Esophagus (tissue), 2 donors: ENCODE measurements around the gene EFTUD2. TPM values are rescaled to one million over a fixed set of nuclear protein-coding genes. Genes with fewer than 3 reads are reported as not detected.
"Not testable (repeated sequence)": the region's sequence is repeated elsewhere in the genome, so short reads cannot be mapped to it uniquely, and the experiment has no call there.

Source experiments
- H3K27ac ChIP-seq, 2 donors: one replicate each; pipeline ENCODE4 v1.5.1; 2013; ENCODE audit warnings: low read depth in 2 of 2, mild to moderate bottlenecking in 2 of 2, inconsistent platforms in 1 of 2, low read length in 1 of 2, moderate library complexity in 1 of 2
- H3K27me3 ChIP-seq, 2 donors: one replicate each; pipeline ENCODE4 v1.6.1; 2013; ENCODE audit warnings: low read length in 2 of 2, control low read depth in 1 of 2, mild to moderate bottlenecking in 1 of 2; ENCODE audit not compliant: insufficient read depth in 2 of 2, control insufficient read depth in 1 of 2
- H3K36me3 ChIP-seq, 2 donors: one replicate each; pipeline ENCODE4 v1.6.1; 2013; ENCODE audit warnings: low read length in 1 of 2; ENCODE audit not compliant: control insufficient read depth in 2 of 2, insufficient read depth in 2 of 2
- H3K4me1 ChIP-seq, 2 donors: one replicate each; pipeline ENCODE4 v1.6.1; 2013; ENCODE audit warnings: low read length in 1 of 2; ENCODE audit not compliant: control insufficient read depth in 2 of 2, insufficient read depth in 2 of 2
- H3K4me3 ChIP-seq, 2 donors: one replicate each; pipeline ENCODE4 v1.5.1; 2013; ENCODE audit warnings: low read length in 2 of 2, mild to moderate bottlenecking in 2 of 2, low read depth in 1 of 2, moderate library complexity in 1 of 2
- H3K9me3 ChIP-seq, 2 donors: one replicate each; pipeline ENCODE4 v1.6.1; 2013; ENCODE audit warnings: mild to moderate bottlenecking in 2 of 2, low read depth in 1 of 2, low read length in 1 of 2, moderate library complexity in 1 of 2; ENCODE audit not compliant: control insufficient read depth in 2 of 2, insufficient read depth in 1 of 2
- WGBS, 2 donors: extraction: QIAGEN DNeasy Blood & Tissue Kit; methylation state at CpG; one replicate each; pipeline ENCODE4 v1.1.7; 2013; 5-methylcytosine and 5-hydroxymethylcytosine counted together
- polyA plus RNA-seq, 2 donors: library from polyadenylated mRNA; stranded (reverse); fragments of 200-250 nt; gene quantifications; one replicate each; pipeline ENCODE4 v1.2.3, GENCODE V29; 2013
- donor health status: healthy with polysubstance abuse.
- donor health status: Bipolar disorder and iron deficiency.

The EFTUD2 gene
- 10 to 100 TPM; 15.8 to 38.4 TPM for polyA plus RNA-seq

DNA sequence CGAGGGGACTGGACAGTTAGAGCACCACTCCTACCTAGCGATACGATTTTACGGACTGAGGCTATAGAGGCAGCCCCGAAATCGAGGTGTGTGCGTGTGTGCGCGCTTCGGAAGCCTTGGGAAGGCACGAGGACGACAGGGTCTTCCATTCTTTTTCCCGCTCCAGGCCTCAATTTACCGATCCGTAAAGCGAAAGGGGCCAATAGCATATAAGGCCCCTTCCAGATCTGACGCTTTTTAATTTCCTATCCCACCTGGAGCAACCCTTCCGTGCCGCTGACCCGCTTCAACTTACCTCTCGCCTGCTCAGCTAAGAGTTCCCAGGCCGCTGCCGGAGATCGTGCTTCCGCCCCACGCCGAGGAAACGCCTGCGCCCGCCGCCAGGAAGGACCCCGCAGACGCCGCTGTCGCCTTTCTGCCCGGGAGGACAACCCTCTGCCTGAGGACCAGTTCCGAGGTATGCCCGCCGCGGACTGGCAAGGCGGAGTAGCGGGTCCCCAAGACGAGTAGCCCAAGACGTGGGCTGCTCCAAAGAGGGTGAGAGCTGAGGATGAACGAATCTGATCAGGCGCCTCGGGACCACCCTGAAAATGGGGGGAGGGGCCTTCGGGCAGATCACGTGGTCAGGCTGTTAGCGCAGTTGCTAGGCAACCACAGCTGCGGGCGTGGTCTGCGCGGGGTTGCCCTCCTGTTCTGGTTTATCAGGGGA lies at the start of gene EFTUD2:
Gene EFTUD2 (minus strand): TSS at position 372 of the 709 bp plus-strand sequence. CDS start 4,924 bp downstream, outside the sequence.
- H3K27me3 ChIP-seq: no peaks in the 10 kb centered on the region
- no peaks in the 10 kb centered on the region for H3K36me3 ChIP-seq
- WGBS, 2 donors: 0% methylated on average over 54 of the region's 54 CpGs
- H3K9me3 ChIP-seq: no peaks in the 10 kb centered on the region
- H3K27ac ChIP-seq: peak within 1 kb of the TSS; percentile 91 to 94
- peak within 1 kb of the TSS; percentile 66 to 83 for H3K4me3 ChIP-seq
- H3K4me1 ChIP-seq: peaks cover 0 to 3% of the 10 kb centered on the region in 2 donors

DNA sequence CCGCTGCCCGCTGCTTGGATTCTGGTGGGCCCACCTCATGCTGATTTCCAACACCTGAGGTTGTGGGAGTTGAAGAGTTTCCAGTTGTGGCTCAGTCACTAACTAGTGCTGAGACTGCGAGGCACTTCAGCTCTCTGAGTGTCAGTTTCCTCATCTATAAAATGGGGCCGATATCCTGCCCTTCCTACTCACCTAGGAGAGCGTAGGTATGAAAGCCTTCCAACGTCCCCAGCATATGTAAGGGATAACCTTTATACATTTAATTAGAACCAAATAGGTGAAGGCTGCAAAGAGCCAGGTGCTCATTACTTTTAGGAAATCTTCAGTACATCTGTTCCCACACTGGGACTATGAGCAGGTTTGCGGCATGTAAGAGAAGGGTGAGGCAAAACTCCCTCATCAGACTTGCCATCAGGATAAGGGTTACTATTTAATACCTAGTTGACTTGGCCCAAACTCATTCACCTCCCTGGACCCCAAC lies 49.1 kb upstream of the EFTUD2 start:
- no peaks in the 10 kb centered on the region for H3K9me3 ChIP-seq
- H3K27me3 ChIP-seq: no peaks in the 10 kb centered on the region
- no peaks in the 10 kb centered on the region for H3K4me1 ChIP-seq
- H3K36me3 ChIP-seq: no peaks in the 10 kb centered on the region
- whole genome bisulfite sequencing, 2 donors: 60 to 69% methylated on average over 7 of the region's 7 CpGs
- H3K4me3 ChIP-seq: peak overlapping the region; percentile 69
- no peak overlapping the region for H3K27ac ChIP-seq

DNA sequence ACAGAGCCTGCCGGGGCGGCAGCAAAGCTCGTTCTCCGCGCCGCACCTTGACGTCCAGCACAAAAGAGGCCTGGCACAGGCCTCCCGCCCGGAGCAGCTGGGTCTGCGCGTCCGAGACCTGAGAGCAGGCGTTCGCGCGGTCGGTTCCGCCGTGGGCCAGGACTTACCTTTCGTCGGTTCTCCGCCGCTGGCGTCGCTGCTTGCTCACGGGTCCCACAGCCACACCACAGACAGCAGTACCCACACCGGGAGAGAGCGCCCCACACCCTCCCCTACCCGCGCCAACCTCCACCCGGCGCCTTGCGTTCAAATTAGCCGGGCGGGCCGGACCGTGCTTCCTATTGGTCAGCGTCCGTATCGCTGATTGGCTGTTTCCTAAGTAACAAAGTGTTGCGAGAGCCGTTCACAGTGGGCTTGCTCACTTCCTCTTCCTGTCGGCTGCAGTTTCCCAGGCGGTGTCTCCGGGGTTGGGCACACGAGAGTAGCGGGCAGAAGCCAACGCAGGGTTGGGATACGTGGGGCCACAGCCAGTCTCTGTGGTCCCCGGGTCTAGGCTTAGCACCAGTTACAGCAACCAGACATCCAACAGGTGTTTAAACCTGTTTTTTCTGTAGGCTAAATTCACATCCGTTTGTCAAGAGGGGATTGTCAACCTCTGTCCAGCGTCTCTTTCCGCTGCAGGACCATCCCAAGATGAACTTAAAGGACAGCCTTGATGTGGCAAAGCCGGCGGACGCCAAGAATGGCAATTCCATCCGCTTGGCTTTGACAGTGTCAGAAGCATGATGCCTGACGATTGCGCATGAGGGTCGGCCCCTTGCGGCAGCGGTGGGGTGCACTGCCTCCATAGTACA lies 48.4 kb upstream of the EFTUD2 start, which contains the start of gene KIF18B:
Gene KIF18B (minus strand): TSS at position 313 of the 854 bp plus-strand sequence. CDS start 11,429 bp downstream, outside the sequence.
- no peaks in the 10 kb centered on the region for H3K4me1 ChIP-seq
- peak within 1 kb of the TSS; percentile 54 for H3K27ac ChIP-seq
- no peaks in the 10 kb centered on the region for H3K9me3 ChIP-seq
- peak within 1 kb of the TSS; percentile 69 for H3K4me3 ChIP-seq
- 2% methylated on average over 62 of the region's 62 CpGs for WGBS, 2 donors
- H3K27me3 ChIP-seq: no peaks in the 10 kb centered on the region
- H3K36me3 ChIP-seq: no peaks in the 10 kb centered on the region

DNA sequence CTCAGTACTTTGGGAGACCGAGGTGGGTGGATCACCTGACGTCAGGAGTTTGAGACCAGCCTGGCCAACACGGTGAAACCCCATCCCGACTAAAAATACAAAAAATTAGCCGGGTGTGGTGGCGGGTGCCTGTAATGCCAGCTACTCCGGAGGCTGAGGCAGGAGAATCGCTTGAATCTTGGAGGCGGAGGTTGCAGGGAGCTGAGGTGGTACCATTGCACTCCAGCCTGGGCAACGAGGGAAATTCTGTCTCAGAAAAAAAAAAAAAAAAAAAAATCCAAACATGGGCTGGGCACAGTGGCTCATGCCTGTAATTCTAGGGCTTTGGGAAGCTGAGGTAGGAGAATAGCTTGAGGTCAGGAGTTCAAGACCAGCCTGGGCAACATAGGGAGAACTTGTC lies 46.4 kb upstream of the EFTUD2 start:
- not testable (repeated sequence) for H3K4me3 ChIP-seq, H3K36me3 ChIP-seq, H3K4me1 ChIP-seq, H3K27ac ChIP-seq, H3K9me3 ChIP-seq, H3K27me3 ChIP-seq
- 92 to 94% methylated on average over 9 of the region's 10 CpGs for WGBS, 2 donors

DNA sequence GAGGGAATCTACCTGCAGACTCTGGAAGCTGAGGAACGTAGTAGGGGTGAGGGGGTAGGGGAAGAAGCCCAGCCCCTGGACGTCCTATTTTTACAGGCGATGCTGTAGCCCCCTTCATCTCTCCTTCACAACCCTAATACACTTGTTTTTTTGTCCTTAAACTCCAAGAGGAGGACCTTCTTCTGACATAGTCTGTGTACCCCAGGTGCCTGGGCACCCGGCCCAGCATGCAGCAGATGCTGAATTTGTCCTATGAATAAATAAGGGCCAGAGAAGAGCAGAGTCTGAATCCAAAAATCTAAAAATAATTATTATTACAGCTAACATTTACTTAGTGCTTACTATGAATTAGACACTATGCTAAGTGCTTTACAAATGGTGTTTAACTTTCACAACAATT lies 43.2 kb upstream of the EFTUD2 start:
- Histone ChIP-seq H3K4me3 (no peak overlapping the region), H3K9me3 (no peaks in the 10 kb centered on the region), H3K27me3 (no peaks in the 10 kb centered on the region), H3K36me3 (no peaks in the 10 kb centered on the region), H3K27ac (no peak overlapping the region), H3K4me1 (peaks cover 0 to 6% of the 10 kb centered on the region in 2 donors)
- 70 to 77% methylated on average over 4 of the region's 4 CpGs for WGBS, 2 donors

DNA sequence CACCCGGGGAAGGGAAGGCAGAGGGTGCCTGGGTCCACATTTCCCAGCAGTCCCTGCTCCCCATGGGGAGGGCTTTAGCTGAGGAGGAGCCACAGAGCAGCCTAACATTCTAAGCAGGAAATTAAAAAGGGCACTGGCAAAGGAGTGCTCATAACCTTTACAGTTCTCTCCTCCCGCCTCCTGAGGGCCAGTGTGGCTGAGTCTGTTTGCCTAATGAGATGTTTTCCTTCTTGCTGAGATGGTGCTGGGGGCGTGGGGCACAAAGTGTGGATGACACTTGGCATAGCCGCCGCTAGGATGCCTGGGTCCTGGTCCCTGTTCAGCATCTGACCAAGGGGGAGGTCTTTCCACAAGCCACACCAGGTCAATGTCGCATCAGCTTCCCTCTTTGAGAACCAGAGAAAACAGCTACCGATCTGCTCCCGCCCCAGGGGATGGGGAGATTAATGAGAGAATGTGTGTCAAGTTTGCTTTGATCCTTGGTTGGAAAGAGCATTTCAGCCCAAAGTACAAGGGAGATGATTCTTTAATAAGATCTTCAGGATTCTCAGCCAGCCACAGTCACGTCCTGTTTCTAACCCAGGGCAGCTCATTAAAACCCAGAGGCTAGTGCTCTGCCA lies 42.6 kb upstream of the EFTUD2 start:
- Histone ChIP-seq H3K9me3 (no peaks in the 10 kb centered on the region), H3K27me3 (no peaks in the 10 kb centered on the region), H3K4me3 (no peak overlapping the region), H3K4me1 (peaks cover 0 to 6% of the 10 kb centered on the region in 2 donors), H3K27ac (peak overlapping the region in 1 of 2 donors; percentile 16), H3K36me3 (no peaks in the 10 kb centered on the region)
- WGBS, 2 donors: 53 to 63% methylated on average over 9 of the region's 9 CpGs

DNA sequence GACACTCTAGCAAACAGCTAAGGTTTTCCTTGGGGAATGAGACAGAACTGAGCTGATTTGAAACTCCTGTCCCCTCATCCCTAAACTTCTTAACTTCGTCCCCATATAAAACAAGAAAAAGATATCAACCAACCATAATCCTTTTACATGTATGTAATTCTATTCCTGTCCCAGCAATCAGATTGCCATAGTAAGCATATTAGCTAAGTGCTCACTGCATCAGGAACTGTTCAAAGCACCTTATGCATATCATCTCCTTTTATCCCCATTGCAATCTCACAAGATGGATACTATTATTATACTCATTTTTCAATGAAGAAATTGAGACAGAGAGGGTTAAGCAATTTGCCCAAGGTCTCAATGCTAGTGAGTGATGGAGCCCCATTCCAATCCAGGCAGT lies 41.5 kb upstream of the EFTUD2 start:
- Histone ChIP-seq H3K27ac (no peak overlapping the region), H3K27me3 (no peaks in the 10 kb centered on the region), H3K4me1 (peaks cover 0 to 6% of the 10 kb centered on the region in 2 donors), H3K4me3 (no peak overlapping the region), H3K36me3 (no peaks in the 10 kb centered on the region), H3K9me3 (no peaks in the 10 kb centered on the region)
- WGBS, 2 donors: 72 to 77% methylated on average over 1 of the region's 1 CpG

DNA sequence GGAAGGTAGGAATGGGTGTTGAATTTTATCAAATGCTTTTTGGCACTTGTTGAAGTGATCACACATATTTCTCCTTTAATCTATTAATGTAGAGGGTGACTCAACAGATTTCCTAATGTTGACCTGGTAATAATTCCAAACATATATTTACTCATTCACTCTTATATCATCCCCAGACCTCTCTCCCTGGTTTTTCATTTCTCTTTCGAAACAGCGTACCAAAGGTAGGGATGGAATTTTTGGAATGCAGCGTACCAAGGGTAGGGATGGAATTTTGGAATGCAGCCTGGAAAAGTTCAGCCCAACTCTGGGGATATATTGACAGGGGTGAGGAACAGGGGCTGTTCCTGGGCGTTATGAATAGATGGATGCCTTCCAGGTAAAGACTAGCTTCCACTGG lies 41.1 kb upstream of the EFTUD2 start:
- 60 to 70% methylated on average over 4 of the region's 4 CpGs for WGBS, 2 donors
- no peaks in the 10 kb centered on the region for H3K27me3 ChIP-seq
- no peak overlapping the region for H3K4me3 ChIP-seq
- H3K27ac ChIP-seq: no peak overlapping the region
- H3K9me3 ChIP-seq: no peaks in the 10 kb centered on the region
- no peaks in the 10 kb centered on the region for H3K36me3 ChIP-seq
- H3K4me1 ChIP-seq: peaks cover 0 to 6% of the 10 kb centered on the region in 2 donors

DNA sequence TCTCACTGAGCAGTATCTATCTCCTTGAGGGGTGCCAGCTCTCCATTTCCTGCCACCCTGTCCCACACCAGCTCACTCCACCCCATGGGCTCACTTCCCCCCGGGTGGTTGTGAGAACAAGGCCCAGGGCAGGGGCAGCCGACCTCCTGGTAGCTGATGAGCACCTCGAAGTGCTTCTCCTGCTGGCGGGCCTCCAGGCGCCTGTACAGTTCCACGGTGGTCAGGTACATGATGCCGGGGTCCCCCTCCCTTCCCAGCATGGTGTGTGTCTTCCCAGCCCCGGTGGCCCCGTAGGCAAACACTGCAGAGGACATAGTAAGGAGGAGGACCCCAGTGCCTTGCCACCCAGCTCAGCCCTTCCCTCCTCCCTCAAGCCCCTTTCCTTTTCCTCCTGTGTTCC lies 35.9 kb upstream of the EFTUD2 start:
- Histone ChIP-seq H3K27me3 (no peaks in the 10 kb centered on the region), H3K36me3 (peaks cover 0 to 2% of the 10 kb centered on the region in 2 donors), H3K4me1 (no peaks in the 10 kb centered on the region), H3K9me3 (no peaks in the 10 kb centered on the region), H3K27ac (no peak overlapping the region), H3K4me3 (no peak overlapping the region)
- WGBS, 2 donors: 93 to 94% methylated on average over 9 of the region's 9 CpGs
